Measurements from ENCODE around the gene KRTAP1-4.

DNA sequence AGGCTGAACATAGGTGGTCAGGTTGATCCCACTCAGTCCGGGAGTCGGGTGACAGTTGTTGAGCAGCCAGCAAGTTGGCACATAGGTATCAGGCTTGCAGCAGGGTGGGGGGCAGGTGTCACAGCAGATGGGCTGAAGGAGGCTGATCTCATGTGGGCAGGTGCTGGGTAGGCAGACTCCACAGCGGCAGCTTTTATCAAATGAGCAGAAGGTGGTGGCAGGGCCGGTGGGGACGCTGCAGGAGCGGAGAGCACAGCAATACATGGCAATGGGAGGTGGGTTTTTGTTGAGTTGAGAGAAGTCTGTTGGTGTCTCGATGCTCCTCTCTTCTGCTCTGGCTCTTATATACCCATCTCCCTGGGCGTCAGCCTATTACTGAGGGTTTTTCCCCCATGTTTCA is 21.2 kb downstream of the KRTAP1-4 start, which contains the start of gene KRTAP3-1:
- TF ChIP-seq, protein P1, sequence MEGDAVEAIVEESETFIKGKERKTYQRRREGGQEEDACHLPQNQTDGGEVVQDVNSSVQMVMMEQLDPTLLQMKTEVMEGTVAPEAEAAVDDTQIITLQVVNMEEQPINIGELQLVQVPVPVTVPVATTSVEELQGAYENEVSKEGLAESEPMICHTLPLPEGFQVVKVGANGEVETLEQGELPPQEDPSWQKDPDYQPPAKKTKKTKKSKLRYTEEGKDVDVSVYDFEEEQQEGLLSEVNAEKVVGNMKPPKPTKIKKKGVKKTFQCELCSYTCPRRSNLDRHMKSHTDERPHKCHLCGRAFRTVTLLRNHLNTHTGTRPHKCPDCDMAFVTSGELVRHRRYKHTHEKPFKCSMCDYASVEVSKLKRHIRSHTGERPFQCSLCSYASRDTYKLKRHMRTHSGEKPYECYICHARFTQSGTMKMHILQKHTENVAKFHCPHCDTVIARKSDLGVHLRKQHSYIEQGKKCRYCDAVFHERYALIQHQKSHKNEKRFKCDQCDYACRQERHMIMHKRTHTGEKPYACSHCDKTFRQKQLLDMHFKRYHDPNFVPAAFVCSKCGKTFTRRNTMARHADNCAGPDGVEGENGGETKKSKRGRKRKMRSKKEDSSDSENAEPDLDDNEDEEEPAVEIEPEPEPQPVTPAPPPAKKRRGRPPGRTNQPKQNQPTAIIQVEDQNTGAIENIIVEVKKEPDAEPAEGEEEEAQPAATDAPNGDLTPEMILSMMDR (IDR thresholded peaks at IDR 0.05): no peak
- TF ChIP-seq POLR2A (IDR thresholded peaks at IDR 0.05) (no peak), EP300 (IDR thresholded peaks at IDR 0.05; ENCODE audit: low read depth) (no peak)

Measured in transverse colon (tissue), 3 donors.